Activated CD8-positive, alpha-beta T cell treated with anti-CD3 and anti-CD28 coated beads for 36 hours (primary cell): ENCODE measurements around the gene SOX11. TPM values are rescaled to one million over a fixed set of nuclear protein-coding genes. Genes with fewer than 3 reads are reported as not detected.
"Not testable (repeated sequence)": the region's sequence is repeated elsewhere in the genome, so short reads cannot be mapped to it uniquely, and the experiment has no call there.

ENCODE experiments used
- ATAC-seq: fragments of 200-7000 bp; cut with Tn5 transposase; one replicate; pipeline ENCODE4 v1.10.0; 2021; ENCODE audit warnings: mild to moderate bottlenecking, moderate library complexity
- CTCF ChIA-PET: fragments of 350-600 bp; sonication (Branson Sonifier 250); formaldehyde crosslinking; loops from one replicate; lab custom pipeline; 2021; ENCODE audit warnings: antibody characterized with exemption; lab: Charles Lee
- POLR2A ChIA-PET: fragments of 350-600 bp; sonication (Branson Sonifier 250); formaldehyde crosslinking; loops from one replicate; lab custom pipeline; 2021; ENCODE audit warnings: antibody characterized with exemption; lab: Charles Lee
- DNase-seq: peaks from one replicate; pipeline ENCODE4 v3.0.0-alpha.2; 2020
- H3K27ac Mint-ChIP-seq: one replicate; pipeline ENCODE4 v1.8.0; 2021; ENCODE audit warnings: mild to moderate bottlenecking, mixed read lengths
- H3K27me3 Mint-ChIP-seq: one replicate; pipeline ENCODE4 v1.8.0; 2021; ENCODE audit warnings: mixed read lengths
- H3K36me3 Mint-ChIP-seq: one replicate; pipeline ENCODE4 v1.8.0; 2021; ENCODE audit warnings: low read depth, mixed read lengths
- H3K4me1 Mint-ChIP-seq: one replicate; pipeline ENCODE4 v1.8.0; 2021; ENCODE audit warnings: low read depth, mixed read lengths
- H3K4me3 Mint-ChIP-seq: one replicate; pipeline ENCODE4 v1.8.0; 2021; ENCODE audit warnings: mild to moderate bottlenecking, moderate library complexity, mixed read lengths
- H3K9me3 Mint-ChIP-seq: one replicate; pipeline ENCODE4 v1.8.0; 2021; ENCODE audit warnings: mixed read lengths
- CTCF ChIP-seq: fragments of 200-600 bp; IDR thresholded peaks from one replicate; pipeline ENCODE4 v1.8.0; 2022; ENCODE audit warnings: antibody characterized with exemption, mild to moderate bottlenecking
- intact Hi-C: fragments of 100-400 bp; cut with micrococcal nuclease; formaldehyde crosslinking; loops from one replicate; pipeline ENCODE4 v1.10.0; 2022
- total RNA-seq, 2 experiments: library from RNA; stranded (reverse); gene quantifications; one replicate each; pipeline ENCODE4 v1.2.3, GENCODE V29; 2021

Gene SOX11
- not detected for total RNA-seq

- peak; percentile 17 for DNase-seq
- CTCF ChIA-PET, result no interaction called here
- ATAC-seq, result peak; percentile 42
- H3K27ac Mint-ChIP-seq, result no peak within 1 kb of the TSS
- H3K4me3 Mint-ChIP-seq, result peak within 1 kb of the TSS; percentile 19
- no peaks in the 10 kb centered on the region for H3K9me3 Mint-ChIP-seq
- H3K4me1 Mint-ChIP-seq, result peaks cover 12% of the 10 kb centered on the region
- POLR2A ChIA-PET, result no interaction called here
- peaks cover 1% of the 10 kb centered on the region for H3K36me3 Mint-ChIP-seq
- no peak for TF ChIP-seq CTCF
- H3K27me3 Mint-ChIP-seq, result peaks cover 54% of the 10 kb centered on the region
- intact Hi-C loops, result no loop called here
These were observed at the start of gene SOX11 for GRCh38 chr2:5691985-5692529. TSS of gene SOX11 (plus strand) at chr2:5692384. CDS start at chr2:5692722, 338 bp downstream.

GRCh38 chr2:5652734-5653133, 39.5 kb upstream of the SOX11 start:
- POLR2A ChIA-PET, H3K9me3 Mint-ChIP-seq, ATAC-seq, intact Hi-C loops, H3K27me3 Mint-ChIP-seq, H3K4me1 Mint-ChIP-seq, H3K27ac Mint-ChIP-seq, DNase-seq, H3K4me3 Mint-ChIP-seq, H3K36me3 Mint-ChIP-seq, CTCF ChIA-PET: not testable (repeated sequence)

GRCh38 chr2:5653756-5654155, 38.4 kb upstream of the SOX11 start:
- POLR2A ChIA-PET, result not testable (repeated sequence)

GRCh38 chr2:5657231-5657630, 35.0 kb upstream of the SOX11 start:
- H3K9me3 Mint-ChIP-seq, result peaks cover 4% of the 10 kb centered on the region
- no peaks in the 10 kb centered on the region for H3K27me3 Mint-ChIP-seq
- H3K36me3 Mint-ChIP-seq, result no peaks in the 10 kb centered on the region
- H3K4me3 Mint-ChIP-seq, result no peak overlapping the region
- H3K27ac Mint-ChIP-seq, result no peak overlapping the region
- intact Hi-C loops, result no loop called here
- DNase-seq (no peak), ATAC-seq (no peak)
- no peak for TF ChIP-seq CTCF
- POLR2A ChIA-PET, result no interaction called here
- CTCF ChIA-PET, result no interaction called here
- H3K4me1 Mint-ChIP-seq, result no peaks in the 10 kb centered on the region

More at GRCh38 chr2:5653756-5654155, 38.4 kb upstream of the SOX11 start:
- H3K27ac Mint-ChIP-seq, ATAC-seq, CTCF ChIA-PET, H3K36me3 Mint-ChIP-seq, H3K9me3 Mint-ChIP-seq, H3K4me1 Mint-ChIP-seq, H3K4me3 Mint-ChIP-seq, intact Hi-C loops, DNase-seq, H3K27me3 Mint-ChIP-seq: not testable (repeated sequence)

- H3K4me1 Mint-ChIP-seq, result no peaks in the 10 kb centered on the region
- POLR2A ChIA-PET, result no interaction called here
- intact Hi-C loops, result no loop called here
- peaks cover 4% of the 10 kb centered on the region for H3K9me3 Mint-ChIP-seq
- H3K27ac Mint-ChIP-seq, result no peak overlapping the region
- CTCF ChIA-PET, result no interaction called here
- no peak overlapping the region for H3K4me3 Mint-ChIP-seq
- H3K27me3 Mint-ChIP-seq, result no peaks in the 10 kb centered on the region
- ATAC-seq (no peak), DNase-seq (no peak)
- H3K36me3 Mint-ChIP-seq, result no peaks in the 10 kb centered on the region
- TF ChIP-seq CTCF, result no peak
These were observed 31.6 kb upstream of the SOX11 start for GRCh38 chr2:5660591-5660990.

GRCh38 chr2:5661362-5661761, 30.8 kb upstream of the SOX11 start:
- Mint-ChIP-seq H3K4me3 (no peak overlapping the region), H3K9me3 (peaks cover 4% of the 10 kb centered on the region), H3K27ac (no peak overlapping the region), H3K27me3 (no peaks in the 10 kb centered on the region), H3K4me1 (no peaks in the 10 kb centered on the region), H3K36me3 (no peaks in the 10 kb centered on the region)
- ChIA-PET POLR2A (no interaction called here), CTCF (no interaction called here)
- TF ChIP-seq CTCF, result no peak
- intact Hi-C loops, result no loop called here
- ATAC-seq (no peak), DNase-seq (no peak)
